Middle frontal gyrus (tissue), 1 donor: ENCODE data around the gene RADIL.

Experiments used
- DNase-seq: peaks from one replicate; pipeline ENCODE4 v3.0.0-alpha.2; 2015; ENCODE audit warnings: low spot score; ENCODE audit errors: extremely low spot score

The RADIL gene

DNA sequence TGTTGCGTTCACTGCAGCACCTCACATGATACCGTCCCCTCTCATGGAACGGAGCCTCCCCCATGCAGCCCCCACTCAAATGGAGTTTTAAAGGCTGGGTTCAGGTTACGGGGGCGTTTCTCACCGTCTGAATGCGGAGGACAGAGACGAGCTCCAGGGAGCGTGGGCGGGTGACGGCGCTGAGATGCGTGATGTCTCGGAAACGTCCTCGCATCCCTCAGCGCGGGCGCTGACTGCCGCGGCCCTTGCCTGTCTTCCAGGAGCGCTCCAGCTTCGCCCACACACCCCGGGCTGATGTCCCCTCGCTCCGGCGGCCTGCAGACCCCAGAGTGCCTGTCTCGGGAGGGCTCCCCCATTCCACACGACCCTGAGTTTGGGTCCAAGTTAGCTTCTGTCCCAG is 124.7 kb downstream of the RADIL start:
- no peak for DNase-seq

- DNase-seq, result no peak
These were observed 125.4 kb downstream of the RADIL start for GRCh38 chr7:4758111-4758510.

GRCh38 chr7:4755045-4755444 is 128.5 kb downstream of the RADIL start:
- no peak for DNase-seq

- no peak for DNase-seq
These were observed 129.0 kb downstream of the RADIL start for GRCh38 chr7:4754433-4755010.

DNA sequence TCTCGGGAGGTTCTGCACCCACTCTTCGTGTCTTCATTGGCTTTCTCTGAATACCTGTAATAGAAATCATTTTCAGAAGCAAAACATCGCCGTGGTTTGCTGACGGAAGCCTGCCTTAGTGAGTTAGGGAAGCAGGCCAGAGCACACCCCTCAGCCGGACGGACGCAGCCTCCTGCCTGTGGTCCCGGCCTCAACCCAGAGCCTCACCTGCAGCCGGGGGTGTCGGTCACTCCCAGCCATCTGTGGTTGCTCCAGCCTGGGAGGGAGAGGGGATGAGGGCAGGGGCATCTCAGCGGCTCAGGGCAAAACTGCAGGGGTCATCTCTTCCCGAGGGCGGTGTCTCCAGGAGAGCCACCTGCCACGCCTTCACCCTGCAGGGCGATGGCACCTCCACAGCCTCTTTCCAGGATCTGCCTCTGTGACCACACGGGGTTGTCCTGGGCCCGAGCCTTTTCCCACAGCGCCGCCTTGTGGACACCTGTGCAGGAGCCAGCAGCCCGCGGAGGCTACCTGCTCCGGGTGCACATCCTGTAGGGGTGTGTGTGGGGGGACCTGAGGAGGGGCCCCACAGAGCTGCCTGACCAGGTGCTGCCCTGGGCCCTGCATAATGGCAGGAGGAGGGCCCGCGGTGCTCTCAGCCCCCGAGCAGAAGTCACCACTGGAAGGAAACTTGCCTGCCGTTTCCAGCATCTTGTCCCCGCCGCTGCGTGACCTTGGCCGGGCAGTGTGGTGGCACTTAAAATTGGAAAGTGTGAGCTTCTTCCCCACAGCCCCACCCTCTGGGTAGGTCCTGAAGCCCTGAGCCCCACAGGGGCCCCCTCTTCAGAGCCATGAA is 129.7 kb downstream of the RADIL start:
- peak; percentile 26 for DNase-seq

DNA sequence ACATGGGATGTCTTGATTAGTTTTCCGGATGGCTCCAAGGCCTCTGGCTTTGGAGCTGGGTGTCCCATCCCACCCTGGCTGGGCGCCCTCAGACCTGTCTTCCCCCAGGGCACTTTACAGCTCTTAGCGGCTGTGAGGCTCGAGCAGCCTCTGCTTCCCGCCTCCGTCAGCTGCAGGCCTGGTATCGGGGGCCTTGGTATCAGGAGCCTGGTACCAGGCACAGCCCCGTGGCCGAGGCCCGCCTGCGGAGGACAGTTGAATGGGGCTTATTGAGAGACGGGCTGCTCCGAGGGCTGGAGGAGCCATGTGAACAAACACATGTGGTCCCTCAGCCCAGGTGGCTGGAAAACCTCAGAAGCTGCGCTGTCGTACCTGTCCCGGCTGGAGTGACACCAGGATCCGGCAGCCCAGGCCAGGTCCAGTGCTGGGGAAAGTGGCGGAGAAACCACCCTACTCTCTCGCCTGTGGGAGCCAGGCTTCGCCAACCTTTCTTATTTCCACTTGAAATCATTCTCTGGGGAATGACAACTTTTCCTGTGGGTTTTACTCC is 132.0 kb downstream of the RADIL start:
- DNase-seq, result no peak

DNA sequence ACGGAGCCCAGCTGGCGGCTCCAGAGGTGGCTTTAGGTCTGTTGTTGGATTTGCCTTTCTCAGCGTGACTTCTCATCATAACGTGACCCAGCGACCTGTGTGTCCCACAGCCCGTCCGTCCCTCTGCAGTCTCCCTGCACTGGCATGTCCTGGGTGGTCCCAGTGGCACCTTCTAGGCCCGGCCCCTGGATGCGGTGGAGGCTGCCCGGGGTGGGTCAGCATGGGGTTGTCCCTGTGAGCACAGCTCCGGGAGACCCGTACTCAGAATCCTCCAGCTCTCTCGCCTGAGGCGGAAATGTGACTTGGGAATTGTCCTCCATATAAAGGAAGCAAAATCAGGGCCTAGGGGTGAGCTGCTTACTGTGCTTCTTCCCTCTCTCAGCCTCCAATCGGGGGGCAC is 133.7 kb downstream of the RADIL start:
- no peak for DNase-seq

DNA sequence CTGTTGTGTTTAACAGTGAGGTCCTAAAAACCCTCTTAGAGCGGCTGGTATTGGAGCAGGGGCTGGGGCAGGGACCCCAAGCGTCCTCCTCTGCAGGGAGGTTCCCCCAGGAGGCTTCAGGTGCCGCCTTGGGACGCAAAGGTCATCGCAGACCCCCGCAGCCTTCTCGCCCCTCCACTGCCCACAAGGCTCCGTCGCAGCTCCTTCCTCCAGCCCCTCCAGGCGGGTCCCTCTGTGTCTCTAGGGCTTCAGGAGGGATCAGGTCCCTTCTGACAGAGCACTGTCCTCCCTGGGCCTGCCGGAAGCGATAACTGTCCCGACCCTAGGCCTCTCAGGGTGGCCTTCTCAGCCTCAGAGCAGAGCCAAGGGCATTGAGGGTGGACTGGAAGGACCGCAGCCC is 134.2 kb downstream of the RADIL start:
- no peak for DNase-seq
